Measurements from ENCODE around the gene WNT8A.

Gene WNT8A

DNA sequence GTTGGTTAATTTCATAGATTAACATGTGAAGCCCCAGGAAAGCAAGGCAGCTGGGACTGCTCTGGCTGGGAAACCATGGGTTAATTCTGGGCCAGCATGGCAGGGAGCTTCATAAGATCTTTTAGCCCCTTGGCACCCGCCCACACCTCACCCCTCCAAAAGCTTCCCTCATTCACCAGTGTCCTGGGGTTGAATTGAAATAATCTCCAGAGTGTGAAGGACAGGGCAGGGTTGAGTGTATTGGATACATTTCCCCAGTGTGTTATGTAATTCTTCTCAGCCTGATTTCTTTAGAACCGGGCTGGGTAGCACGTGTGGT lies 19.4 kb downstream of the WNT8A start:
- no peaks in the 10 kb centered on the region for H3K4me1 ChIP-seq (ENCODE audit: insufficient read depth, low read length)
- H3K79me2 ChIP-seq (ENCODE audit: insufficient read depth, low read length): no peaks in the 10 kb centered on the region
- TF ChIP-seq, protein P1, sequence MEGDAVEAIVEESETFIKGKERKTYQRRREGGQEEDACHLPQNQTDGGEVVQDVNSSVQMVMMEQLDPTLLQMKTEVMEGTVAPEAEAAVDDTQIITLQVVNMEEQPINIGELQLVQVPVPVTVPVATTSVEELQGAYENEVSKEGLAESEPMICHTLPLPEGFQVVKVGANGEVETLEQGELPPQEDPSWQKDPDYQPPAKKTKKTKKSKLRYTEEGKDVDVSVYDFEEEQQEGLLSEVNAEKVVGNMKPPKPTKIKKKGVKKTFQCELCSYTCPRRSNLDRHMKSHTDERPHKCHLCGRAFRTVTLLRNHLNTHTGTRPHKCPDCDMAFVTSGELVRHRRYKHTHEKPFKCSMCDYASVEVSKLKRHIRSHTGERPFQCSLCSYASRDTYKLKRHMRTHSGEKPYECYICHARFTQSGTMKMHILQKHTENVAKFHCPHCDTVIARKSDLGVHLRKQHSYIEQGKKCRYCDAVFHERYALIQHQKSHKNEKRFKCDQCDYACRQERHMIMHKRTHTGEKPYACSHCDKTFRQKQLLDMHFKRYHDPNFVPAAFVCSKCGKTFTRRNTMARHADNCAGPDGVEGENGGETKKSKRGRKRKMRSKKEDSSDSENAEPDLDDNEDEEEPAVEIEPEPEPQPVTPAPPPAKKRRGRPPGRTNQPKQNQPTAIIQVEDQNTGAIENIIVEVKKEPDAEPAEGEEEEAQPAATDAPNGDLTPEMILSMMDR (IDR thresholded peaks at IDR 0.05; ENCODE audit: borderline replicate concordance, extremely low read depth, low read length, poor library complexity, severe bottlenecking): no peak
- no peak for TF ChIP-seq EZH2 (IDR thresholded peaks at IDR 0.05; ENCODE audit: borderline replicate concordance, low read depth, low read length, severe bottlenecking)
- no peaks in the 10 kb centered on the region for H3K9me3 ChIP-seq (ENCODE audit: insufficient read depth, low read length, severe bottlenecking)
- no peak overlapping the region for H3K27ac ChIP-seq (ENCODE audit: low read length)
- H3K9ac ChIP-seq (ENCODE audit: low read depth, low read length): no peak overlapping the region
- H3K27me3 ChIP-seq (ENCODE audit: insufficient read depth, low read length, poor library complexity): no peaks in the 10 kb centered on the region
- H3K36me3 ChIP-seq (ENCODE audit: insufficient read depth, low read length): no peaks in the 10 kb centered on the region
- ATAC-seq (ENCODE audit: insufficient read depth, low read depth) (no peak), DNase-seq (no peak)
- no peak overlapping the region for H3K4me3 ChIP-seq (ENCODE audit: low read depth in 1 of 2, low read length in 2 of 2)
- H4K20me1 ChIP-seq (ENCODE audit: insufficient read depth, low read length): no peaks in the 10 kb centered on the region
- H3K4me2 ChIP-seq (ENCODE audit: insufficient read depth, low read length): no peak overlapping the region
- no peak overlapping the region for H2AFZ ChIP-seq (ENCODE audit: low read depth, low read length)

DNA sequence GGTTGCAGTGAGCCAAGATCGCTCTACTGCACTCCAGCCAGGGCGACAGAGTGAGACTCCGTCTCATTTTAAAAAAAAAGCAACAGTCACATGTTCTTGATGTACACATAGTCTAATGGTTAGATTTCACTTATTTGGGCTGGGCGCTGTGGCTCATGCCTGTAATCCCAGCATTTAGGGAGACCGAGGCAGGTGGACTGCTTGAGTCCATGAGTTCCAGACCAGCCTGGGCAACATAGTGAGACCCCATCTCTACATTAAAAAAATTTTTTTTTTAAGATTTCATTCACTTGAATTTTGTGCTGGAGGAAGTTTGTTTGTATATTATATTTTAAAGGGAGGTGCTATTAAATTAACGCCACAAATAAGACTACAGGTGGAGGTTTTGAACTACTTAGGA lies 21.9 kb downstream of the WNT8A start:
- TF ChIP-seq, protein P1 (IDR thresholded peaks at IDR 0.05; ENCODE audit: borderline replicate concordance, extremely low read depth, low read length, poor library complexity, severe bottlenecking): no peak
- TF ChIP-seq EZH2 (IDR thresholded peaks at IDR 0.05; ENCODE audit: borderline replicate concordance, low read depth, low read length, severe bottlenecking): no peak
- Histone ChIP-seq H3K4me1 (ENCODE audit: insufficient read depth, low read length) (no peaks in the 10 kb centered on the region), H3K4me2 (ENCODE audit: insufficient read depth, low read length) (no peak overlapping the region), H3K27me3 (ENCODE audit: insufficient read depth, low read length, poor library complexity) (peaks cover 2% of the 10 kb centered on the region), H2AFZ (ENCODE audit: low read depth, low read length) (no peak overlapping the region), H3K4me3 (ENCODE audit: low read depth in 1 of 2, low read length in 2 of 2) (no peak overlapping the region), H3K79me2 (ENCODE audit: insufficient read depth, low read length) (no peaks in the 10 kb centered on the region), H3K36me3 (ENCODE audit: insufficient read depth, low read length) (no peaks in the 10 kb centered on the region), H4K20me1 (ENCODE audit: insufficient read depth, low read length) (no peaks in the 10 kb centered on the region), H3K9me3 (ENCODE audit: insufficient read depth, low read length, severe bottlenecking) (no peaks in the 10 kb centered on the region), H3K9ac (ENCODE audit: low read depth, low read length) (no peak overlapping the region), H3K27ac (ENCODE audit: low read length) (no peak overlapping the region)
- ATAC-seq (ENCODE audit: insufficient read depth, low read depth) (no peak), DNase-seq (no peak)

DNA sequence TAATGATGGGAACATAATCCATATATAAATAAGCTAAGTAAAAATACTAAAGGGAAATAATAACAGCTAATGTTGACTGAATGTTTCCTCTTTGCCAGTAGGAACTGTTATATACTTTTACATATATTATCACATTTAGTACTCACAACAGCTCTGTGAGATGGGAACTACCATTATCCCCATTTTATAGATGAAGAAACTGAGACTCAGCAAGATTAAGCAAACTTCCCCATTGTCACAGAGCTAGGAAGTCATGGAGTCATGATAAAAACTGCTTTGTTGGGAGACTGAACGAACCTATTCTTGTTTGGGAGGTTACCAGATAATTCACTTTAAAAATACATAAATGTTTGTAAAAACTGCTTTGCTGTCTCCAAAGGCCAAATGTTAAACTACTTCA lies 23.4 kb downstream of the WNT8A start:
- Histone ChIP-seq H3K27me3 (ENCODE audit: insufficient read depth, low read length, poor library complexity) (peaks cover 9% of the 10 kb centered on the region), H4K20me1 (ENCODE audit: insufficient read depth, low read length) (no peaks in the 10 kb centered on the region), H2AFZ (ENCODE audit: low read depth, low read length) (no peak overlapping the region), H3K9me3 (ENCODE audit: insufficient read depth, low read length, severe bottlenecking) (no peaks in the 10 kb centered on the region), H3K36me3 (ENCODE audit: insufficient read depth, low read length) (no peaks in the 10 kb centered on the region), H3K9ac (ENCODE audit: low read depth, low read length) (no peak overlapping the region), H3K79me2 (ENCODE audit: insufficient read depth, low read length) (no peaks in the 10 kb centered on the region), H3K4me2 (ENCODE audit: insufficient read depth, low read length) (no peak overlapping the region), H3K4me3 (ENCODE audit: low read depth in 1 of 2, low read length in 2 of 2) (no peak overlapping the region), H3K27ac (ENCODE audit: low read length) (no peak overlapping the region), H3K4me1 (ENCODE audit: insufficient read depth, low read length) (no peaks in the 10 kb centered on the region)
- ATAC-seq (ENCODE audit: insufficient read depth, low read depth): no peak
- no peak for TF ChIP-seq EZH2 (IDR thresholded peaks at IDR 0.05; ENCODE audit: borderline replicate concordance, low read depth, low read length, severe bottlenecking)
- TF ChIP-seq, protein P1 (IDR thresholded peaks at IDR 0.05; ENCODE audit: borderline replicate concordance, extremely low read depth, low read length, poor library complexity, severe bottlenecking): no peak
- no peak for DNase-seq
